Endodermal cell (in vitro differentiated cells): ENCODE results near the gene NATD1. TPM values are rescaled to one million over a fixed set of nuclear protein-coding genes. Genes with fewer than 3 reads are reported as not detected.

Experiments
- DNase-seq: peaks from one replicate; pipeline ENCODE4 v3.0.0-alpha.2; 2017
- H3K27ac ChIP-seq: 2 replicates; pipeline ENCODE4 v1.5.1; 2013; ENCODE audit warnings: mild to moderate bottlenecking, low read depth, low read length, moderate library complexity
- H3K27me3 ChIP-seq: 2 replicates; pipeline ENCODE4 v1.6.1; 2013; ENCODE audit warnings: mild to moderate bottlenecking, low read length, moderate library complexity; ENCODE audit not compliant: insufficient read depth, control insufficient read depth, poor library complexity, severe bottlenecking
- H3K36me3 ChIP-seq: 2 replicates; pipeline ENCODE4 v1.7.0; 2013; ENCODE audit warnings: mild to moderate bottlenecking, low read length, moderate library complexity; ENCODE audit not compliant: control insufficient read depth, insufficient read depth
- H3K4me1 ChIP-seq: one replicate; pipeline ENCODE4 v1.7.0; 2013; ENCODE audit warnings: low read length; ENCODE audit not compliant: control insufficient read depth, insufficient read depth
- H3K4me3 ChIP-seq: 2 replicates; pipeline ENCODE4 v1.5.1; 2013; ENCODE audit warnings: mild to moderate bottlenecking, low read length, moderate library complexity
- H3K9ac ChIP-seq: 2 replicates; pipeline ENCODE4 v1.6.1; 2013; ENCODE audit warnings: mild to moderate bottlenecking, low read length, moderate library complexity; ENCODE audit not compliant: poor library complexity, severe bottlenecking; ENCODE audit errors: extremely low read depth
- H3K9me3 ChIP-seq: 2 replicates; pipeline ENCODE4 v1.6.1; 2013; ENCODE audit warnings: mild to moderate bottlenecking, low read length, moderate library complexity; ENCODE audit not compliant: control insufficient read depth
- H3K27ac Mint-ChIP-seq: 2 replicates; pipeline ENCODE4 v1.8.0; 2020; ENCODE audit warnings: mixed read lengths
- H3K27me3 Mint-ChIP-seq: 2 replicates; pipeline ENCODE4 v1.8.0; 2021; ENCODE audit warnings: mild to moderate bottlenecking, mixed read lengths; ENCODE audit not compliant: insufficient read depth
- H3K36me3 Mint-ChIP-seq: 2 replicates; pipeline ENCODE4 v1.8.0; 2020; ENCODE audit warnings: low read depth, mixed read lengths
- H3K4me1 Mint-ChIP-seq: 2 replicates; pipeline ENCODE4 v1.8.0; 2020; ENCODE audit warnings: mixed read lengths
- H3K4me3 Mint-ChIP-seq: 2 replicates; pipeline ENCODE4 v1.8.0; 2020; ENCODE audit warnings: mild to moderate bottlenecking, moderate library complexity, mixed read lengths
- H3K9me3 Mint-ChIP-seq: 2 replicates; pipeline ENCODE4 v1.8.0; 2020; ENCODE audit warnings: mild to moderate bottlenecking, mixed read lengths
- WGBS, 2 experiments: methylation state at CpG; one replicate each; pipeline versions ENCODE4 v1.1.5 to v1.1.7; 2013; ENCODE audit warnings: missing lambda C conversion rate in 2 of 2, mixed read lengths in 1 of 2; ENCODE audit not compliant: insufficient coverage in 1 of 2, insufficient read length in 1 of 2; 5-methylcytosine and 5-hydroxymethylcytosine counted together
- long read RNA-seq, 4 experiments: library from polyadenylated mRNA in 2 of 4; library from RNA in 1 of 4; library from capped mRNA in 1 of 4; stranded (forward) in 3 of 4; unstranded in 1 of 4; transcript quantifications; one replicate each; pipeline ENCODE4 v2.0.0, GENCODE V29; 2020 to 2021; ENCODE audit warnings: inconsistent platforms in 1 of 4
- polyA plus RNA-seq, 2 experiments: library from polyadenylated mRNA; stranded (reverse); fragments of 50-300 nt; gene quantifications; one replicate each; pipeline ENCODE4 v1.2.3, GENCODE V29; 2013
- total RNA-seq, 2 donors: library from RNA; stranded (reverse); fragmentation: NEBNext Ultra II Directional in 1 of 2; extraction: Animal tissue kit (Norgen Biotek cat#: 25700) in 1 of 2; gene quantifications; 2 replicates in 1 of 2; 3 replicates in 1 of 2; pipeline ENCODE4 v1.2.1, GENCODE V29; 2021
- TF ChIP-seq, protein P1 (sequence below): fragments of 200-600 bp; sonication (generic); conservative IDR thresholded peaks from 2 replicates; pipeline ENCODE4 v1.5.0; 2021; ENCODE audit warnings: antibody characterized with exemption, mild to moderate bottlenecking

The NATD1 gene, protein sequence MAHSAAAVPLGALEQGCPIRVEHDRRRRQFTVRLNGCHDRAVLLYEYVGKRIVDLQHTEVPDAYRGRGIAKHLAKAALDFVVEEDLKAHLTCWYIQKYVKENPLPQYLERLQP
- total RNA-seq = 10 to 100 TPM; 12.2 to 17.2 TPM
- polyA plus RNA-seq (2013, experiment 1 of 2) = 15.2 TPM
- polyA plus RNA-seq (2013, experiment 2 of 2) = 13.7 TPM
- long read RNA-seq, experiment 1, full-length matches to known transcripts = 1 of 12 reads
- long read RNA-seq, experiment 1, partial matches to known transcripts = 0 of 12 reads
- long read RNA-seq, experiment 1, other reads (novel, unspliced or antisense) = 11 of 12 reads
- long read RNA-seq, experiment 2, full-length matches to known transcripts = 6 of 23 reads
- long read RNA-seq, experiment 2, partial matches to known transcripts = 1 of 23 reads
- long read RNA-seq, experiment 2, other reads (novel, unspliced or antisense) = 16 of 23 reads
- long read RNA-seq, experiment 3, full-length matches to known transcripts = 1 of 19 reads
- long read RNA-seq, experiment 3, partial matches to known transcripts = 1 of 19 reads
- long read RNA-seq, experiment 3, other reads (novel, unspliced or antisense) = 17 of 19 reads
- long read RNA-seq, experiment 4, partial matches to known transcripts = 0 of 1 reads
- long read RNA-seq, experiment 4, other reads (novel, unspliced or antisense) = 1 of 1 reads

DNA sequence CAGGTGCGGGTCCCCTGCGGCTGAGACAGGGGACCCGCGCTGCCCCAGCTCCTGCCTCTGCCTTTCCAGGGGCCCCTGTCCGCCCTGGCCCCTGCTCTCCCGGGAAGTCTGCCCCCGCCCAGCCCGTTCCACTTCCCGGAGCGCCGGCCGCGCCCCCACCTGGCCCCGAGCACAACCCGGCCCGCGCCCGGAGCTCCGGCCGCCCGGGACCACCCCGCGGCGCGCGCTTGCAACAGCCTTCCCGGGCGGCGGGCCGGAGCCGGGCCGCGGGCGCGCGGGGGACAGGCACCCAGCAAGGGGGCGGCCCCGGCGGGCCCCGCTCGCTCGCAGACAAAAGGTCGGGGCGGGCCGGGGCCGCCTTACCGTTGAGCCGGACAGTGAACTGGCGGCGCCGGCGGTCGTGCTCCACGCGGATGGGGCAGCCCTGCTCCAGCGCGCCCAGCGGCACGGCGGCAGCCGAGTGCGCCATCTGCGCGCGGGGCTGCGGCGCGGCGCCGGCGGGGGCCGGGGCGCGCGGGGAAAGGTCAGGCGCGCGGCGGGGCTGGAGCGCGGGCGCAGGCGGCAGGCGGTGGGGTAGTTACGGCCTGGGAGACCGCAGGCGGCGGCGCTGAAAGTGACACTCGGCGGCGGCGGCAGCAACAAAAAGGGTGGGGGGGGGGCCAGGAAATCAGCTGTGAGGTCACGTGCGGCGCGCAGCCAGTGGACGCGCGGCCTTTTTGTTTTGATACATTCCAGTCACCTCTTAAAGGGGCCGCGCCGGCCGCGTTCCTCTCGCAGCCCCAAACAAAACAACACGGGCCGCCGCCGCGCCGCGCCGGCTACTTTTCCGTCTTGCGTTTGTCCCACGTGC is at the start of gene NATD1:
Gene NATD1, minus strand, starts transcription at position 615 of the 850 bp plus-strand sequence. Its CDS starts 146 bp downstream, at position 469.
- Mint-ChIP-seq H3K4me3 (peak within 1 kb of the TSS; percentile 69), H3K4me1 (peaks cover 2% of the 10 kb centered on the region), H3K27ac (peak within 1 kb of the TSS; percentile 82), H3K36me3 (no peaks in the 10 kb centered on the region), H3K9me3 (peaks cover 17% of the 10 kb centered on the region), H3K27me3 (no peaks in the 10 kb centered on the region)
- peak; percentile 97 for DNase-seq
- Histone ChIP-seq H3K36me3 (no peaks in the 10 kb centered on the region), H3K4me1 (peaks cover 5% of the 10 kb centered on the region), H3K9me3 (no peaks in the 10 kb centered on the region), H3K9ac (peak within 1 kb of the TSS; percentile 59), H3K27me3 (no peaks in the 10 kb centered on the region), H3K4me3 (peak within 1 kb of the TSS; percentile 87), H3K27ac (no peak within 1 kb of the TSS)
- WGBS, 2 experiments = 0% methylated on average over 17 to 117 of the region's 117 CpGs
- TF ChIP-seq, protein P1, sequence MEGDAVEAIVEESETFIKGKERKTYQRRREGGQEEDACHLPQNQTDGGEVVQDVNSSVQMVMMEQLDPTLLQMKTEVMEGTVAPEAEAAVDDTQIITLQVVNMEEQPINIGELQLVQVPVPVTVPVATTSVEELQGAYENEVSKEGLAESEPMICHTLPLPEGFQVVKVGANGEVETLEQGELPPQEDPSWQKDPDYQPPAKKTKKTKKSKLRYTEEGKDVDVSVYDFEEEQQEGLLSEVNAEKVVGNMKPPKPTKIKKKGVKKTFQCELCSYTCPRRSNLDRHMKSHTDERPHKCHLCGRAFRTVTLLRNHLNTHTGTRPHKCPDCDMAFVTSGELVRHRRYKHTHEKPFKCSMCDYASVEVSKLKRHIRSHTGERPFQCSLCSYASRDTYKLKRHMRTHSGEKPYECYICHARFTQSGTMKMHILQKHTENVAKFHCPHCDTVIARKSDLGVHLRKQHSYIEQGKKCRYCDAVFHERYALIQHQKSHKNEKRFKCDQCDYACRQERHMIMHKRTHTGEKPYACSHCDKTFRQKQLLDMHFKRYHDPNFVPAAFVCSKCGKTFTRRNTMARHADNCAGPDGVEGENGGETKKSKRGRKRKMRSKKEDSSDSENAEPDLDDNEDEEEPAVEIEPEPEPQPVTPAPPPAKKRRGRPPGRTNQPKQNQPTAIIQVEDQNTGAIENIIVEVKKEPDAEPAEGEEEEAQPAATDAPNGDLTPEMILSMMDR = no peak

DNA sequence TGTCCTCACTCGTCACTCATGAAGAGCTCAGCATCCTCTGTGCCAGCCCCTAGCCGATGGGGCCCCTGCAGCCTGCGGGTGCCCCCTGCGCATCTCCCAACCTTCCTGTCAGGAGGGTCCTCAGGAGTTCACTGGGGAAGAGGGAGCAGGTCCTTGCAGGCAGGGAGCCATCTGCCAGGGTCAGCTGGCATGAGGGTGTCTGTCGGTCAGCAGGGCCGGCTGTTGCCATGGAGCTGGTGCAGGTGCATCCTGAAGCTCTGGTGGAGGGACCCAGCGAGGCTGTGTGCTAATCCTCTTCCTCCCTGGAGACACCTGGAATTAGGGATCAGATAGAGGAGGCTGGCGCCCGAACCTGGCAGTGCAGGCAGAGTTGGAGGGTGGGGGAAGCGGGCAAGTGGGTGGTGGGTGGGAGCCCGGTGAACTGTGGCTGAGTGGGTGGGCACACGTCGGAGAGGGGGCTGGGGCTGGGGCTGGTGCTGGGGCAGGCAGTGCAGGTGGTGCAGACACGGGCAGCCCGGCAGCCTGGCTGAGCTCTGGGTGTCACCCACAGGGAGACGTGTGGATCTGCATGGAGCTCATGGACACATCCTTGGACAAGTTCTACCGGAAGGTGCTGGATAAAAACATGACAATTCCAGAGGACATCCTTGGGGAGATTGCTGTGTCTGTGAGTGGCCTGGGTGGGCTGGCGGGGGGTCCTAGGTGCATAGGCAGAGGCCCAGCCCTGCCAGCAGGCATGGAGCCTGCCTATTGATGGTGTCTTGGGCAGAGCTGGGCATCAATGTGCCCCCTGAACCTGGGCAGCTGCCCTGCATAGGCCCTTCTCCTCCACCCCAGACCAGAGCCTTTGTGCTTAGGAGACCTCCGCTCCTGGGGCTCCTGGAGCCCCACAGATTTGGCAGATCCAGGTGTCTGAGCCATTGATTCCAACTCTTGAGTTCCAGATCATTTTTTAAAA is 48.7 kb upstream of the NATD1 start:
- Histone ChIP-seq H3K9me3 (no peaks in the 10 kb centered on the region), H3K9ac (no peak overlapping the region), H3K36me3 (peaks cover 28% of the 10 kb centered on the region), H3K27me3 (no peaks in the 10 kb centered on the region), H3K4me3 (no peak overlapping the region), H3K4me1 (no peaks in the 10 kb centered on the region), H3K27ac (no peak overlapping the region)
- DNase-seq = no peak
- WGBS, 2 experiments = 79 to 82% methylated on average over 12 to 19 of the region's 19 CpGs
- TF ChIP-seq, protein P1 = no peak
- H3K36me3 Mint-ChIP-seq = peaks cover 51% of the 10 kb centered on the region
- H3K4me1 Mint-ChIP-seq = no peaks in the 10 kb centered on the region
- H3K4me3 Mint-ChIP-seq = no peak overlapping the region
- no peak overlapping the region for H3K27ac Mint-ChIP-seq
- peaks cover 78% of the 10 kb centered on the region for H3K9me3 Mint-ChIP-seq
- no peaks in the 10 kb centered on the region for H3K27me3 Mint-ChIP-seq
